ENCODE data around the gene HNRNPR.

HNRNPR gene

GRCh38 chr1:23368562-23369334, 24.7 kb upstream of the HNRNPR start:
- DNase-seq, result peak; percentile 97

- peak; percentile 100 for DNase-seq
Observed at GRCh38 chr1:23367791-23368561, 23.9 kb upstream of the HNRNPR start.

- DNase-seq, result no peak
Observed at GRCh38 chr1:23367451-23367790, 23.3 kb upstream of the HNRNPR start.

GRCh38 chr1:23366598-23366997, 22.5 kb upstream of the HNRNPR start:
- DNase-seq, result no peak

GRCh38 chr1:23366146-23366545, 22.1 kb upstream of the HNRNPR start:
- DNase-seq, result no peak

- DNase-seq, result no peak
Observed at GRCh38 chr1:23362218-23362713, 18.2 kb upstream of the HNRNPR start.

GRCh38 chr1:23358310-23358875, 14.3 kb upstream of the HNRNPR start:
- no peak for DNase-seq

- DNase-seq, result no peak
Observed at GRCh38 chr1:23357138-23357908, 13.2 kb upstream of the HNRNPR start.

GRCh38 chr1:23356471-23357137, 12.5 kb upstream of the HNRNPR start:
- DNase-seq, result no peak

GRCh38 chr1:23354245-23354644, 10.2 kb upstream of the HNRNPR start:
- no peak for DNase-seq

GRCh38 chr1:23352096-23352695, 8.1 kb upstream of the HNRNPR start:
- DNase-seq, result no peak

- DNase-seq, result no peak
Observed at GRCh38 chr1:23345920-23346319, 1.8 kb upstream of the HNRNPR start.

GRCh38 chr1:23344987-23345472, 946 bp upstream of the HNRNPR start:
- no peak for DNase-seq

- DNase-seq, result peak; percentile 56
Observed at GRCh38 chr1:23343221-23344110, 618 bp downstream of the HNRNPR start.

GRCh38 chr1:23341931-23342692, 2.0 kb downstream of the HNRNPR start:
- DNase-seq, result no peak

GRCh38 chr1:23339632-23340031, 4.5 kb downstream of the HNRNPR start:
- no peak for DNase-seq

- no peak for DNase-seq
Observed at GRCh38 chr1:23337869-23338268, 6.2 kb downstream of the HNRNPR start.

- no peak for DNase-seq
Observed at GRCh38 chr1:23331713-23332112, 12.4 kb downstream of the HNRNPR start.

GRCh38 chr1:23330846-23331245, 13.2 kb downstream of the HNRNPR start:
- DNase-seq, result no peak

GRCh38 chr1:23325393-23325792, 18.7 kb downstream of the HNRNPR start:
- no peak for DNase-seq

All from islet precursor cell (in vitro differentiated cells).